Smooth muscle cell (in vitro differentiated cells): ENCODE data around the gene PLXNB2. TPM values are rescaled to one million over a fixed set of nuclear protein-coding genes. Genes with fewer than 3 reads are reported as not detected.

ENCODE experiments used
- DNase-seq: peaks from one replicate; lab custom pipeline; 2025; ENCODE audit not compliant: unreplicated experiment; lab: John Stamatoyannopoulos, UW
- H2AFZ ChIP-seq: fragments of 200-600 bp; sonication (generic); 2 replicates; pipeline ENCODE4 v1.6.0; 2016; ENCODE audit warnings: antibody characterized with exemption, low read depth, mild to moderate bottlenecking
- H3F3A ChIP-seq: fragments of 200-600 bp; sonication (generic); 2 replicates; pipeline ENCODE4 v1.6.0; 2017; ENCODE audit warnings: antibody characterized with exemption, low read depth
- H3K27ac ChIP-seq: fragments of 200-600 bp; sonication (generic); 2 replicates; pipeline ENCODE4 v1.5.1; 2016; ENCODE audit warnings: low read depth, mild to moderate bottlenecking
- H3K27me3 ChIP-seq: fragments of 200-600 bp; sonication (generic); 2 replicates; pipeline ENCODE4 v1.6.1; 2016; ENCODE audit warnings: low read depth, mild to moderate bottlenecking
- H3K36me3 ChIP-seq: fragments of 200-600 bp; sonication (generic); 2 replicates; pipeline ENCODE4 v1.5.1; 2016; ENCODE audit warnings: low read depth
- H3K4me1 ChIP-seq: fragments of 200-600 bp; sonication (generic); 2 replicates; pipeline ENCODE4 v1.5.1; 2016; ENCODE audit warnings: low read depth
- H3K4me2 ChIP-seq: fragments of 200-600 bp; sonication (generic); 2 replicates; pipeline ENCODE4 v1.6.0; 2016; ENCODE audit warnings: mild to moderate bottlenecking
- H3K4me3 ChIP-seq: fragments of 200-600 bp; sonication (generic); 2 replicates; pipeline ENCODE4 v1.5.1; 2016; ENCODE audit warnings: mild to moderate bottlenecking
- H3K79me2 ChIP-seq: fragments of 200-600 bp; sonication (generic); 2 replicates; pipeline ENCODE4 v1.6.0; 2016; ENCODE audit warnings: low read depth, mild to moderate bottlenecking
- H3K9ac ChIP-seq: fragments of 200-600 bp; sonication (generic); 2 replicates; pipeline ENCODE4 v1.6.0; 2016; ENCODE audit warnings: low read depth
- H3K9me3 ChIP-seq: fragments of 200-600 bp; sonication (generic); replicated peaks from 2 replicates; pipeline ENCODE4 v1.5.1; 2016; ENCODE audit warnings: low read depth
- H4K20me1 ChIP-seq: fragments of 200-600 bp; sonication (generic); 2 replicates; pipeline ENCODE4 v1.6.0; 2016; ENCODE audit warnings: low read depth
- CTCF ChIP-seq: fragments of 200-600 bp; sonication (generic); IDR thresholded peaks from 2 replicates; pipeline ENCODE4 v1.5.1; 2017; ENCODE audit warnings: borderline replicate concordance, mild to moderate bottlenecking, antibody characterized with exemption; ENCODE audit not compliant: insufficient read depth, poor library complexity, severe bottlenecking
- WGBS: methylation state at CpG from one replicate; pipeline ENCODE4 v1.1.7; 2016; ENCODE audit warnings: low lambda C conversion rate; 5-methylcytosine and 5-hydroxymethylcytosine counted together
- polyA plus RNA-seq: library from polyadenylated mRNA; unstranded; fragments of >200 nt; fragmentation: Nextera tagmentation; extraction: Ambion mirVana; gene quantifications from 2 replicates; pipeline ENCODE4 v1.2.1, GENCODE V29; 2016
- total RNA-seq: library from RNA; depleted of rRNA; stranded (reverse); fragments of >200 nt; gene quantifications from 2 replicates; pipeline ENCODE4 v1.2.3, GENCODE V29; 2014

PLXNB2 gene
- total and polyA plus RNA-seq, 2 experiments from 2014 or later, result 195 to 210 TPM

GRCh38 chr22:50226063-50226874, 81.2 kb downstream of the PLXNB2 start:
- Histone ChIP-seq H3K79me2 (no peaks in the 10 kb centered on the region), H3K4me2 (no peak overlapping the region), H3K27me3 (no peaks in the 10 kb centered on the region), H3K9me3 (no peaks in the 10 kb centered on the region), H4K20me1 (no peaks in the 10 kb centered on the region), H3K4me3 (no peak overlapping the region), H3K27ac (no peak overlapping the region), H3K4me1 (no peaks in the 10 kb centered on the region), H2AFZ (no peak overlapping the region), H3K9ac (no peak overlapping the region), H3F3A (no peaks in the 10 kb centered on the region), H3K36me3 (no peaks in the 10 kb centered on the region)
- DNase-seq, result no peak
- no peak for TF ChIP-seq CTCF
- WGBS, result 96% methylated on average over 25 of the region's 31 CpGs

- Histone ChIP-seq H3K27ac (no peak overlapping the region), H3K4me3 (no peak overlapping the region), H3K27me3 (no peaks in the 10 kb centered on the region), H3K36me3 (no peaks in the 10 kb centered on the region), H3K9me3 (no peaks in the 10 kb centered on the region), H3K79me2 (no peaks in the 10 kb centered on the region), H4K20me1 (no peaks in the 10 kb centered on the region), H2AFZ (no peak overlapping the region), H3K4me1 (no peaks in the 10 kb centered on the region), H3K9ac (no peak overlapping the region), H3K4me2 (no peak overlapping the region), H3F3A (no peaks in the 10 kb centered on the region)
- 96% methylated on average over 24 of the region's 24 CpGs for WGBS
- TF ChIP-seq CTCF, result no peak
- no peak for DNase-seq
Observed at GRCh38 chr22:50225200-50225969, 82.1 kb downstream of the PLXNB2 start.

Other genes starting within 250 kb of the PLXNB2 start
- gene TTLL8, start 249.3 kb downstream of the PLXNB2 start, total RNA-seq, result not detected in 2 replicates
- 0.10 TPM in 1 of 2 replicates, not detected in the other for gene TTLL8, start 249.3 kb downstream of the PLXNB2 start, polyA plus RNA-seq
- gene MLC1, start 222.2 kb downstream of the PLXNB2 start, total RNA-seq, result 4.2 and 5.6 TPM in 2 replicates
- gene MLC1, start 222.2 kb downstream of the PLXNB2 start, polyA plus RNA-seq, result 5.6 and 6.3 TPM in 2 replicates
- 0.85 and 1.2 TPM in 2 replicates for gene MOV10L1, start 217.6 kb downstream of the PLXNB2 start, total RNA-seq
- gene MOV10L1, start 217.6 kb downstream of the PLXNB2 start, polyA plus RNA-seq, result 0.10 and 1.1 TPM in 2 replicates
- gene PANX2, start 136.9 kb downstream of the PLXNB2 start, total RNA-seq, result 5.1 TPM in 2 replicates
- 2.5 and 2.9 TPM in 2 replicates for gene PANX2, start 136.9 kb downstream of the PLXNB2 start, polyA plus RNA-seq
- 14.0 and 17.8 TPM in 2 replicates for gene TRABD, start 121.7 kb downstream of the PLXNB2 start, total RNA-seq
- 56.9 and 58.5 TPM in 2 replicates for gene TRABD, start 121.7 kb downstream of the PLXNB2 start, polyA plus RNA-seq
- 9.0 and 16.3 TPM in 2 replicates for gene SELENOO, start 106.6 kb downstream of the PLXNB2 start, total RNA-seq
- gene SELENOO, start 106.6 kb downstream of the PLXNB2 start, polyA plus RNA-seq, result 21.3 and 28.4 TPM in 2 replicates
- gene TUBGCP6, start 62.6 kb downstream of the PLXNB2 start, total RNA-seq, result 10.0 and 10.6 TPM in 2 replicates
- gene TUBGCP6, start 62.6 kb downstream of the PLXNB2 start, polyA plus RNA-seq, result 22.7 and 26.0 TPM in 2 replicates
- 5.1 and 9.5 TPM in 2 replicates for gene HDAC10, start 56.4 kb downstream of the PLXNB2 start, total RNA-seq
- gene HDAC10, start 56.4 kb downstream of the PLXNB2 start, polyA plus RNA-seq, result 12.8 and 15.7 TPM in 2 replicates
- gene MAPK12, start 46.0 kb downstream of the PLXNB2 start, total RNA-seq, result 9.5 and 14.9 TPM in 2 replicates
- gene MAPK12, start 46.0 kb downstream of the PLXNB2 start, polyA plus RNA-seq, result 26.2 and 27.8 TPM in 2 replicates
- 2.8 and 4.2 TPM in 2 replicates for gene MAPK11, start 37.3 kb downstream of the PLXNB2 start, total RNA-seq
- gene MAPK11, start 37.3 kb downstream of the PLXNB2 start, polyA plus RNA-seq, result 0.65 and 1.4 TPM in 2 replicates
- 2.4 and 3.1 TPM in 2 replicates for gene DENND6B, start 19.4 kb upstream of the PLXNB2 start, total RNA-seq
- 7.8 and 10.1 TPM in 2 replicates for gene DENND6B, start 19.4 kb upstream of the PLXNB2 start, polyA plus RNA-seq
- 24.6 and 30.7 TPM in 2 replicates for gene PPP6R2, start 35.7 kb upstream of the PLXNB2 start, total RNA-seq
- gene PPP6R2, start 35.7 kb upstream of the PLXNB2 start, polyA plus RNA-seq, result 31.6 and 36.3 TPM in 2 replicates
- gene SBF1, start 167.4 kb upstream of the PLXNB2 start, total RNA-seq, result 34.1 and 37.3 TPM in 2 replicates
- gene SBF1, start 167.4 kb upstream of the PLXNB2 start, polyA plus RNA-seq, result 53.6 and 70.8 TPM in 2 replicates
- gene ADM2, start 173.9 kb upstream of the PLXNB2 start, total RNA-seq, result 3.0 and 4.1 TPM in 2 replicates
- gene ADM2, start 173.9 kb upstream of the PLXNB2 start, polyA plus RNA-seq, result 15.8 and 16.9 TPM in 2 replicates
- 2.1 TPM in 1 of 2 replicates, not detected in the other for gene MIOX, start 179.2 kb upstream of the PLXNB2 start, total RNA-seq
- gene MIOX, start 179.2 kb upstream of the PLXNB2 start, polyA plus RNA-seq, result 0.49 and 0.54 TPM in 2 replicates
- gene LMF2, start 200.1 kb upstream of the PLXNB2 start, total RNA-seq, result 53.5 and 56.3 TPM in 2 replicates
- 117 and 130 TPM in 2 replicates for gene LMF2, start 200.1 kb upstream of the PLXNB2 start, polyA plus RNA-seq
- 20.7 and 24.1 TPM in 2 replicates for gene NCAPH2, start 200.6 kb upstream of the PLXNB2 start, total RNA-seq
- gene NCAPH2, start 200.6 kb upstream of the PLXNB2 start, polyA plus RNA-seq, result 42.0 and 45.7 TPM in 2 replicates
- 1.5 and 3.2 TPM in 2 replicates for gene SCO2, start 218.0 kb upstream of the PLXNB2 start, total RNA-seq
- gene SCO2, start 218.0 kb upstream of the PLXNB2 start, polyA plus RNA-seq, result 17.6 and 22.6 TPM in 2 replicates
- 85.8 and 87.4 TPM in 2 replicates for gene TYMP, start 222.4 kb upstream of the PLXNB2 start, total RNA-seq
- 263 and 287 TPM in 2 replicates for gene TYMP, start 222.4 kb upstream of the PLXNB2 start, polyA plus RNA-seq
- 0.31 and 1.1 TPM in 2 replicates for gene KLHDC7B, start 238.3 kb upstream of the PLXNB2 start, total RNA-seq
- gene KLHDC7B, start 238.3 kb upstream of the PLXNB2 start, polyA plus RNA-seq, result 1.5 and 2.2 TPM in 2 replicates